ENCODE data around the gene OCA2.
"Not testable (repeated sequence)": the region's sequence is repeated elsewhere in the genome, so short reads cannot be mapped to it uniquely, and the experiment has no call there.

OCA2 gene

GRCh38 chr15:28013480-28013879, 85.6 kb downstream of the OCA2 start:
- H3K27ac ChIP-seq: no peak overlapping the region

GRCh38 chr15:28012231-28012630, 86.9 kb downstream of the OCA2 start:
- no peak overlapping the region for H3K27ac ChIP-seq
- TF ChIP-seq CTCF (conservative IDR thresholded peaks at IDR 0.05): no peak

More at GRCh38 chr15:28013480-28013879, 85.6 kb downstream of the OCA2 start:
- TF ChIP-seq CTCF (conservative IDR thresholded peaks at IDR 0.05): no peak

GRCh38 chr15:28008175-28008574, 90.9 kb downstream of the OCA2 start:
- H3K27ac ChIP-seq: not testable (repeated sequence)

GRCh38 chr15:28006116-28006905, 92.8 kb downstream of the OCA2 start:
- TF ChIP-seq CTCF (conservative IDR thresholded peaks at IDR 0.05): no peak
- H3K27ac ChIP-seq: no peak overlapping the region

- H3K27ac ChIP-seq: no peak overlapping the region
- no peak for TF ChIP-seq CTCF (conservative IDR thresholded peaks at IDR 0.05)
Measured at GRCh38 chr15:28005004-28005527, 94.0 kb downstream of the OCA2 start.

GRCh38 chr15:28004143-28005003, 94.7 kb downstream of the OCA2 start:
- H3K27ac ChIP-seq: no peak overlapping the region
- TF ChIP-seq CTCF (conservative IDR thresholded peaks at IDR 0.05): no peak

GRCh38 chr15:28003302-28004037, 95.6 kb downstream of the OCA2 start:
- H3K27ac ChIP-seq: no peak overlapping the region
- no peak for TF ChIP-seq CTCF (conservative IDR thresholded peaks at IDR 0.05)

All from VCaP (cell line).